Thyroid gland (tissue), 4 donors: Measurements from ENCODE around the gene APBA3. TPM values are rescaled to one million over a fixed set of nuclear protein-coding genes. Genes with fewer than 3 reads are reported as not detected.

Experiments used
- DNase-seq, 2 donors: peaks; one replicate each; pipeline ENCODE4 v3.0.0-alpha.2; 2019
- H3K27ac ChIP-seq, 3 donors: fragments of 200-600 bp; sonication (generic); 1 replicate in 2 of 3; 2 replicates in 1 of 3; pipeline ENCODE4 v1.5.1; 2016 to 2019; ENCODE audit warnings: mild to moderate bottlenecking in 1 of 3, moderate library complexity in 1 of 3
- H3K27me3 ChIP-seq: fragments of 200-600 bp; sonication (generic); one replicate; pipeline ENCODE4 v1.5.1; 2019
- H3K36me3 ChIP-seq, 2 donors: fragments of 200-600 bp; sonication (generic); one replicate each; pipeline ENCODE4 v1.5.1; 2016 to 2019
- H3K4me1 ChIP-seq, 2 donors: fragments of 200-600 bp; sonication (generic); one replicate each; pipeline ENCODE4 v1.5.1; 2017 to 2019
- H3K4me3 ChIP-seq, 3 donors: fragments of 200-600 bp; sonication (generic); replicated peaks in 1 of 3; 1 replicate in 2 of 3; 2 replicates in 1 of 3; pipeline ENCODE4 v1.5.1; 2016; ENCODE audit warnings: mild to moderate bottlenecking in 1 of 3
- H3K9me3 ChIP-seq: fragments of 200-600 bp; sonication (generic); one replicate; pipeline ENCODE4 v1.5.1; 2017
- CTCF ChIP-seq, 6 experiments: fragments of 200-600 bp in 3 of 6; fragments of 450-650 bp in 3 of 6; sonication (generic) in 3 of 6; IDR thresholded peaks; one replicate each; pipeline ENCODE4 v1.5.1; 2016 to 2019; ENCODE audit warnings: antibody characterized with exemption in 6 of 6, mild to moderate bottlenecking in 2 of 6, inconsistent platforms in 1 of 6, moderate library complexity in 1 of 6
- POLR2A ChIP-seq, 2 donors: fragments of 450-650 bp; IDR thresholded peaks; one replicate each; pipeline ENCODE4 v1.6.1; 2017; ENCODE audit warnings: antibody characterized with exemption in 2 of 2, mild to moderate bottlenecking in 2 of 2, moderate library complexity in 1 of 2
- WGBS, 2 donors: methylation state at CpG; one replicate each; pipeline ENCODE4 v1.1.5; 2017; 5-methylcytosine and 5-hydroxymethylcytosine counted together
- intact Hi-C: fragments of 100-400 bp; cut with DNase I; formaldehyde crosslinking; loops from one replicate; pipeline ENCODE4 v1.15.1; 2023
- total RNA-seq, 4 donors: library from RNA; depleted of rRNA; stranded (reverse); fragments of >200 nt; gene quantifications; one replicate each; pipeline ENCODE4 v1.2.3, GENCODE V29; 2016

Gene APBA3
- total RNA-seq, 4 donors from 2014 or later = 33.6 to 42.9 (median 38.1) TPM

DNA sequence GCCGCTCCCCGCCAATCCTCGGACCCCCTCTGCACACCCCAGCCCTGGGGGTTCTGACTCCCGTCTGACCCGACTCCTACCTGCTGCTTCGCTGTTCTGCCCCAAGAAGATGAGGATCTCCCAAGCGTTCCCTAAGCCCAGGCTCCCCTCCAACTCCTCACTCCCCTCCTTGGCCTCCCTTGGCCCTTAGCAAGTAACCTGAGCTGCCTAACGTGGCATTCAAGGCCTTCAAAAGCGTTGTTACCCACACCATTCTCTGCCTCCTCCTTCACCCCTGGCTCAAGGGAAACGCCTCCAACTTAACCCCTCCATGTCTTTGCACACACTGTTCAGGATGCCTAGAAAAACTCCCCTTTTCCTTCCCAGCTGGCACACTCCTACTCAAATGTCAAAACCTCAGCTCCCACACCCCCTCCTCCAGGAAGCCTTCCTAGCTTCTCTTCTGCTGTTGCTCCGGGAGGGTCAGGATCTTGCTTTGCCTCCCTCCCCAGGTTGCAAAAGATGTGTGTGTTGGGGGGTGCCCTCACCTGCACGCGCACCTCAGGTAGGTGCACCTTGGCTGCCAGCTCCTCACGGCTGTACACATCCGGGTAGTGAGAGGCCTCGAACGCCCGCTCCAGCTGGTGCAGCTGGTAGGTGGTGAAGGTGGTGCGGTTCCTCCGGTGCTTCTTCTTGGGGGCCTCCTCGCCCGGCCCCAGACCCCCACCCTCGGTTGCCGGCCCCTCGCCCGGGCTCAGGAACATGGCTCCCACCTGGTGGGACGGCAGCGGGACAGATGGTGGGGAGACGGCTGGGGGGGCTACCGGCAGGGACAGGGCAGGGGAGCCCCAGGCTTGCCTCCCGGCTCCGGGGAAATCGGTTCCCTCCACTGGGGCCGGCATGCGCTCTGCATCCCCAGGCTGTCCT is 9.8 kb upstream of the APBA3 start:
- intact Hi-C loops = no loop called here
- no peak overlapping the region for H3K27ac ChIP-seq
- DNase-seq = no peak
- no peaks in the 10 kb centered on the region for H3K27me3 ChIP-seq
- no peak overlapping the region for H3K4me3 ChIP-seq
- TF ChIP-seq CTCF (IDR thresholded peaks at IDR 0.05) (no peak), POLR2A (IDR thresholded peaks at IDR 0.05) (no peak)
- H3K36me3 ChIP-seq = peaks cover 20 to 24% of the 10 kb centered on the region in 2 donors
- no peaks in the 10 kb centered on the region for H3K4me1 ChIP-seq
- H3K9me3 ChIP-seq = no peaks in the 10 kb centered on the region
- WGBS, 2 donors = 75 to 76% methylated on average over 28 to 33 of the region's 35 CpGs

DNA sequence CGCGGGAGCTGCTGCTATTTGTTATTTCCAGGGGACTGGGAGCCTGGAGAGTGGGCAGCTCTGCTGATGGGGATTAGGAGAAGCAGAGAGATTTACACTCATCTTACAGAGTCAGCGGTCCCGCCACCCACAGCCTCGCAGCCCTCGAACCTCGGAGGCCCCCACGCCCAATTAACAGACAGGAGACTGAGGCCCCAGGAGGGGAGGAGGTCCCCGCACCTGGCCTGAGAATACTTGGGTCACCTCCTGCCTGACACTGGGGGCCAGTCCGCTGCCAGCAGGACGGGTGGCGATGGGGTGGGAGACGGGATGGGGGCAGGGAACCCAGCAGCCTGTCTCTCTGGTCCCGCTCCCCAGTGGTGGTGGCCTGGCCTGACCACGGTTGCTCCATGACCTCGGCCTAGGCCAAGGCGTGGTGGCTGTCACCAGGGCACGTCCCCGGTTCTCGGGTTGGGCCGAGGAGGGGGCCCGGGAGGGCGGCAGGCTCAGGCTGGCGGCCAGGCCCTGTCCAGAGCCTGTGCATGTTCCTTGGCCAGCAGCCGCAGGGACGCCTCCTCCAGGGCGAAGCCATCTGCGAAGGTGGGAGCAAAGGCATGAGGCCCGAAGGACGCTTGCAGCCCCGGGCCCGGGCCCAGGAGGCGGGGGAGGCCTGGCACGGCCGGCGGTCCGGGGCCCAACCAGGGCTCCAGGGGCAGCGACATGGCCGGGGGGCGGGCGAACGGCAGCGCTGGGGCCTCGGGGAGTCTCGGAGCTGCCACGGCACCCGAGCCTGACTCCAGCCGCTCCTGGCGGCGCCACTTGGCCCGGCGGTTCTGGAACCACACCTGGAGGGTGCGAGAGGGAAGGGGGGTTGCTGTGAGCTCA is 8.9 kb upstream of the APBA3 start:
- H3K9me3 ChIP-seq = no peaks in the 10 kb centered on the region
- DNase-seq = no peak
- WGBS, 2 donors = 70 to 72% methylated on average over 18 to 25 of the region's 53 CpGs
- peaks cover 20 to 31% of the 10 kb centered on the region in 2 donors for H3K36me3 ChIP-seq
- intact Hi-C loops = no loop called here
- no peaks in the 10 kb centered on the region for H3K4me1 ChIP-seq
- TF ChIP-seq CTCF (IDR thresholded peaks at IDR 0.05) (no peak), POLR2A (IDR thresholded peaks at IDR 0.05) (no peak)
- no peaks in the 10 kb centered on the region for H3K27me3 ChIP-seq
- no peak overlapping the region for H3K27ac ChIP-seq
- no peak overlapping the region for H3K4me3 ChIP-seq

- Histone ChIP-seq H3K27me3 (no peaks in the 10 kb centered on the region), H3K4me3 (no peak overlapping the region), H3K27ac (no peak overlapping the region), H3K4me1 (no peaks in the 10 kb centered on the region), H3K36me3 (peaks cover 20 to 35% of the 10 kb centered on the region in 2 donors), H3K9me3 (no peaks in the 10 kb centered on the region)
- WGBS, 2 donors = 88 to 100% methylated on average over 2 to 9 of the region's 17 CpGs
- no peak for DNase-seq
- TF ChIP-seq POLR2A (IDR thresholded peaks at IDR 0.05) (no peak), CTCF (IDR thresholded peaks at IDR 0.05) (no peak)
- intact Hi-C loops = no loop called here
These were observed 8.0 kb upstream of the APBA3 start for GRCh38 chr19:3769494-3769893.

DNA sequence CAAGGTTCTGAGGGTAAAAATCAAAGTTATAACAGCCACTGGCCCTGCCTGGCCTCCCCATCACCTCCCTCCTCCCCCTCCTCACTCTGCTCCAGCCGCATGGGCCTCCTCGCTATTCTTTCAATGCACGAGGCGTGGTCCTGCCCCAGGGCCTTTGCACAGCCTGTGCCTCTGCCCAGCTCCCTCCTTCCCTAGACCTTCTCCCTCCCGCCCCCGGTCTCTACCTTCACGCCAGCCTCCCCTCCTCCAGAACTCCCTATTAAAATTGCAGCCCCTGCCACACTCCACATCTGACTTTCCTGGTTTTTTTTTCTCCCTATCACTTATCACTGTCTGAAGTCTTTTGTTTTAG is 7.2 kb upstream of the APBA3 start:
- no peak overlapping the region for H3K4me3 ChIP-seq
- H3K27ac ChIP-seq = no peak overlapping the region
- DNase-seq = no peak
- H3K4me1 ChIP-seq = peaks cover under 1 to 2% of the 10 kb centered on the region in 2 donors
- TF ChIP-seq CTCF (IDR thresholded peaks at IDR 0.05) (no peak), POLR2A (IDR thresholded peaks at IDR 0.05) (no peak)
- intact Hi-C loops = no loop called here
- no peaks in the 10 kb centered on the region for H3K27me3 ChIP-seq
- 90 to 97% methylated on average over 7 of the region's 7 CpGs for WGBS, 2 donors
- H3K9me3 ChIP-seq = no peaks in the 10 kb centered on the region
- peaks cover 20 to 35% of the 10 kb centered on the region in 2 donors for H3K36me3 ChIP-seq
